Activated gamma-delta T cell treated with anti-CD3 and anti-CD28 coated beads, Interleukin-2, amount 50 U/mL, for 16 hours (primary cell): ENCODE data around the gene RASSF3.

Experiments used
- DNase-seq: peaks from one replicate; pipeline ENCODE4 v3.0.0-alpha.2; 2020; ENCODE audit warnings: low read depth

RASSF3 gene

DNA sequence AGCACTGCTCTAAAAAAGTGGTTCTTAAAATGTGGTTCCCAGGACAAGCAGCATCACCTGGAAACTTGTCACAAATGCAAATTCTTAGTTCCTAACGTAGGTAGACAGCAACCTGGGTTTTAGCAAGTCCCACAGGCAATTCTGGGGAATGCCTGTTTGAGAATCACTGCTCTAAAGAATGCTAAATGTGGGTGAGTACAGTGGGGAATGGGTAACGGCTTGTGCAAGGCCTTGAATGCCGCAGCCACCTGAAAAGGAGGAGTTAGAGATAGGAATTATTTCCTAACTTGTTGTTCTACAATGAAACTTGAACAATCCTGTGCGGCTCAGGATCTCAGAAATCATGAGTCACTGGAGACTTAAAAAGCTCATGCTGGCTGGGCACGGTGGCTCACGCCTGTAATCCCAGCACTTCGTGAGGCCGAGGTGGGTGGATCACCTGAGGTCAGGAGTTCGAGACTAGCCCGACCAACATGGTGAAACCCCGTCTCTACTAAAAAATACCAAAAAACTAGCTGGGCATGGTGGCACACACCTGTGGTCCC, 114.0 kb downstream of the RASSF3 start:
- no peak for DNase-seq

DNA sequence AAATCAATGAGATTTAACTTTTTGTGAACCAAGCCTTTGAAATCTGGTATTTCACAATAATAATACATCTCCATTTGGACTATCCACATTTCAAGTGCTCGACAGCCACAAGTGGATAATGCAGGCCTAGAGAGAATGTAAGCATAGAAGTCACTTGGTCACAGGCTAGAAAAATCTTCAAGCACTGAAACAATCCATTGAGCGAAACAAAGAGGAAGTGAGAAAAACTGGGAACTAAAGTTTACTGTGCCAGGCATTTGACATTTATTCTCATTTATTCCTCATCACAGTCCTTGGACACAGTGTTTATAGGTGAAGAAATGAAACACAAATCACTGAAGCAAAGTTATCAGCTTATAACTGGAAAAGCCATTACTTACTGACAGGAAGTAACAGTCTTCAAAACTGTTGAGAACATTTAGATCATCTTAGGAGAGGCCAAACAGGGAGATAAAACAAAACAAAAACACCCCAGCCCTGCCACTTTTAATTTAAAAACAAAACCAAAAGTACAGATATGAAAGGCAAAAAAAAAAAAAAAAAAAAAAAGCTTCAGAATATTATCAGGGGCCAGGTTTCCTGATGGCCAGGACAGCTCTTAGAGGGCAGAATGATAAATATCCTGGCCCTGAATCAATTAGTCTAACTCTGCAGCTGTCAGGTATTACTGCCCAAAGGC, 119.8 kb downstream of the RASSF3 start:
- DNase-seq: no peak

DNA sequence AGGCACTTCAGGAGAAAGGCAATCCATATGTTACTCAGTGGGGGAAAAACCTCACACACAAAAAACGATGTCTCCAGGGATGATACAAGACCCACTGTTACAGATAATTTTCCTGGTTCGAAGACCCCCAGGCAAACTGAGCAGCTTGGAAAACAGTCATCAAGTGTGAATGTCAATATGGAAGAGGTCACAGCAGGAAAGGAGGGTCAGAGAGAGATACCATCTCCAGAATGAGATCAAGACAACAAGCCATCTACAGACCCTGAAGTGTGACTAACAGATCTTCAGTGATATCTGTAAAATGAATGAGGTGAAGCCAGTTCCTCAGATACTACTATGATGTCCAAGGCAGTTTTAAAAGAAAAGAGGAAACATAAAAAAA, 120.3 kb downstream of the RASSF3 start:
- DNase-seq: no peak

DNA sequence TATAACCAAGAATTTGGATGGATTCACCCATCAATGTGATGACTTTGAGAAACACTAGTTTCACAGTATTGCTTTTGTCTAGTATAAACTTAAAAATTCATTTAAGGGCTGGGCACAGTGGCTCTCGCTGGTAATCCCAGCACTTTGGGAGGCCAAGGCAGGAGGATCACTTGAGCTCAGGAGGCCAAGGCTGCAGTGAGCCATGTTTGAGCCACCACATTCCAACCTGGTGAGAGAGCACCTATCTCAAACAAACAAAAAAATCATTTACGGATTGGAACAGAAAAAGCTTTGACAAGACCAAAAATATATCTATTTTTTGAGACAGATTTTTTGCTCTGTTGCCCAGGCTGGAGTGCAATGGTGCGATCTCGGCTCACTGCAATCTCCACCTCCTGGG, 121.4 kb downstream of the RASSF3 start:
- no peak for DNase-seq

DNA sequence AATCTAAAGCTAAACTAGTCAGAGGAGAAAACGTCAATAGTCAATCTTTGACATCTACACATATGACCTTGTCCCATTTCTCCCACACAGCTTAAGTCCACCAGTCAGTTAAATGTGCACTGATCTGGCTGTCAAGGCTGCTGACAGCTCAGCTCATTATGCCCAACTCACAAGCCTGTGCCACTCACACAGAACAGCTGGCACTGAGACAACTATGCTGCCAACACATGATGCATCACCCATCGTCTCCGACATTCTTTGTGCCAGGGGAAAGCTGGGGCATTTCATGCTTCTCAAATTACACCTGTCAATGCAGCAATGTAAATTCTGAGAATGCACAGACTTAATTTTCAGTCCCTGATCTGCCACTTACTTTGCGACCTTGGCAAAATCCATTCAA, 123.6 kb downstream of the RASSF3 start:
- DNase-seq: no peak

DNA sequence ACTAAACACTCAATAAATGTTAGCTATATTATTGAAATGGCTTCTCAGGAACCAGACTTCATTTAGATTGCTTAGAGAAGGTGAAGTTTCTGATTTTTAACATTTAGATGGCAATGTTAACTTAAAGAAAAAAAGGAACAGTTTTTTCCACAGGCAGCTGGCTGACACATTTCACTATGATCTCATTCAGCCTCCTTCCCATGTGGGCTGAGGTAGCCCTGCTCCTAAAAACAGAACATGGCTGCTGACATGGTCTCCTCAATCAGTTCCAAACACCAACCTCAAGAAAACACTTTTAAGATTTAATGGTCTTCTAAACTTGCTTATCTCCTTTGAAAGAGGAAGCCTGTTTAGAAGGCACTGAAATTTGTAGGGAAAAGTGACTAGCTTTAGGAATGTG, 125.1 kb downstream of the RASSF3 start:
- no peak for DNase-seq

DNA sequence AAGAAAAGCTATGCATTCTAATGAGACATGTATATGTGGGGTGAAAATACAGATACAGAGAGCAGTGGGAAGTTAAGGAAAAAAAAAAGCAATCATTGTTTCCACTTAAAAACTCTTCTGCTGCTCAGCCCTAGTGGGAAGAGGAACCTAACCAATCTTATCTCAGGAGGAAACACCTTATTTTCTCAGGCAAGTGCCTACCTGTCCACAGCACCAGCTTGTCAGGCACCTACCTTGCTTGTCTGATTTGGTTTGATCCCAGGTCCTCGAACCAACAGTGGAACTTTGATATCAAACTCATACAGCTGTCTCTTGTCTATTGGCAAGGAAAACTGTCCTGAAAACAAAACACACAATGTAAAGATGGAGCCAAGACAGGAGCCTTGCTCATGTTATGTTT, 126.5 kb downstream of the RASSF3 start:
- DNase-seq: no peak

DNA sequence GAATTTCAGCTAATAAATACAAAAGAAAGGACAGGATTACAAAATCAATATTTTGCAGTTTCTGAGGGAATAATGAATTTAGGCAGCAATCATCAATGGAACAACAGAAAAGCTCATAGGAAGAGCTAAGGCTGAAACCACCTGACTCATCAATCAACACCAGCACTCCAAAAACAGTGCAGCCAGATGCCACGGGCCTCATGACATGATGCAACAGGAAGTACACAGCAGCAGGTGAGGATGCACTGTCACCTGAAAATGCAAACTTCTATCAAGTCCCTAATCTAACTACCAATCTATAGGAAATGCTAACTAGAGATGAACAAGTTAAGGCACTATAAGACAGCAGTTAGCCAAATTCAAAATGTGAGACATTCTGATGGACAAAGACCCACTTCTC, 127.2 kb downstream of the RASSF3 start:
- no peak for DNase-seq

DNA sequence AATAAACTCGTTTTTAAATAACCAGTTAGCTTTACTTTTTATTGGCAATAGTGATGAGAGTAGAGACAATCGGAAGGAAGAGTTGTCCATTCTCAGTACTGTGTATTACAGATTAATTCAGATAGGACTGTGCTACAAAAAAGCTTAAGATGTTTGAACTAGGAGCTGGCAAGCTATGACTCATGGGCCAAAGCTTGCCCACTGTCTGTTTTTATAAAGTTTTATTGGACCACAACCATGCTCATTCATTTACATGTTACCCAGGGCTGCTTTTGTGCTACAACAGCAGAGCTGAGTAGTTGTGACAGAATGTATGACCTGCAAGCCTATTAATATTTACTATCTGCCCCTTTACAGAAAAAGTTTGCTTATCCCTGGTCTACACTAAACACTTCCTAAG, 129.5 kb downstream of the RASSF3 start:
- no peak for DNase-seq

DNA sequence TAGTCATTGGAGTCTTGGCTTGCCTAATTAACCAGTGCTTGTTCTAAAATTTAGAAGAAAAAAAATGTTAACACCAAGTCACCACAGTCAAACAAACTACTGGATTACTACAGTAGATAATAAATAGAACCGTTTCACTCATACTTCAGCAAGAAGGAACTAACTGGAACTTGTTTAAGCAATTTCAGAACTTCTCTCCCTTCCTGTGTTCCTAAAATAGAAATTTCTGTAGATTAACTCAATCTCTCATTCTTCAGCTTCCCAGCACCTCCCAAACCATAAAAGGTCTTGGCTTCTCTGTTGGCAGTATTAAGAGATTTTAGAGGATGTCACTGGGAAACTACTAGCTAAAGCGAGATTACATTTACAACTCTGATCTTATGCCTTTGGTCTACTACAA, 130.4 kb downstream of the RASSF3 start:
- DNase-seq: no peak

DNA sequence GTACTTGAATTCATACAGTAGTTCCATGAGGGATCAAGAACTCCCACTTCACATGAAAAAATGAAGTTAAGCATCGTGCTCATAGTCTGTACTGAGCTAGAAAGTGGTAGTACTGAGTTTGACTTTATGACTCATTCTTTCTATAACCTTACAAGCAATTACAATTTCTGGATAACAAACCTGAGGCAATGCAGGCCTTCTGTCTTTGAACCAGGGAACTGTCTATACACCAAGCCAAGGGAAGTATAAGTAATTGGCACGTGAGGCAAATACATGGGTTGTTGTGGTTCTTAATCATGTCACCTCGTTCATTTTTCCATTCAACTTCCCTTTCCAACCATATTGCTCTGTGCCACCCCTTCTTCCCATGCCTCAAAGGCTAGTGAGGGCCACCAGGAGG, 132.1 kb downstream of the RASSF3 start:
- no peak for DNase-seq

DNA sequence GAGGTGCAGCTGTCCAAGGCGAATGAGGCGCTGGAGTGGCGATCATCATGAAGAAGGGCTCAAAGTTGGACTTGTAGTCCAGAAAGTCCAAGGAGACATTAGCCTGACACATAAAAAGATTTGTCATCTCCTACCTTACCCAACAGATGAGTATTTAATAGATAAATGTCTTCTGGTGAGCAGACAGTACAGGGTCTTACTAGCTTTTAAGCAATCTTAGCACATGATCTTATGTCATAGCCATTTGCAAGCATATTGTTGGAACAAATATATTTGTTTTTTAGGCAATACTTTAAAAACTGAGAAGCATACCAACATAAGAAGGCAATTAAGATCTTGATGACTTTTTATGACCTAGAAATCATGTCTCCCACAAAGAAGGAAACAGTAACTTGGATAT, 132.9 kb downstream of the RASSF3 start:
- DNase-seq: no peak

DNA sequence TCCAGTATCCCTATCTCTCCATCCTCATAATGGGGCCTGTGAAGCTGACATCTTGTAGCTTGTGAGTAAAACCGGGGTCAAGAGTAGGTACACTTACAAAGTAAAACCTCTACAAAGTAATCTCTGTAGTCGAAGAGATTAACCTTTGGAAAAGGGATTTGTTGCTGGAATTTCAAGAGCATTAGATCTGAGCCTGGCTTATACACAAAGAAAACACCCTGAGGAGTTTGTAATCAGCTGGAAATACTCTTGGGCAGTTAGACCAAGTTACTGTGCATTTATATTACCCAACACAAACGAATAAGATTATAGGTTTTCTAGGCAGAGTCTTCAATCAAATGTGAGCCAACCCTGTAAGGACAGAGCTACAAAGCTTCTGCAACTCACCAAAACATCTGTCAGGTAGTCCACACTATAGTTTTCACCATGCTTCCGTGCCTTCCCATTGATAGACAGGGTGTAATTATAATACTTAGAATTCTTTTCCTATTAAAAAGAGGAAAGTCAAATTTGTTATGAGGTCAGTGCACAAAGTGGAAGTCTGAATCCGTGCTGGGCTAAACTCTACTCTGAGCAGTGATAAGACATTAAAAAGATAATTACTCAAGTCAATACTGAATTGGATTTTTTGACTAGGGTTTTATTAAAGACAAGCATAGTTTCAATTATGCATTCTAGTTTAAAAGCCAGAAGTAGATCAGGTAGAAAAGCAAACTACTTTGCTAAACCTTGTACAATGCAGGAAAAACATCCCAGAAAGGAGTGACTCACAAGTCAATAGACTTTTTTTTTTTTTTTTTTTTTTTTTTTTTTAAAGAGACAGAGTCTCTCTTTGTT, 134.3 kb downstream of the RASSF3 start:
- DNase-seq: no peak

DNA sequence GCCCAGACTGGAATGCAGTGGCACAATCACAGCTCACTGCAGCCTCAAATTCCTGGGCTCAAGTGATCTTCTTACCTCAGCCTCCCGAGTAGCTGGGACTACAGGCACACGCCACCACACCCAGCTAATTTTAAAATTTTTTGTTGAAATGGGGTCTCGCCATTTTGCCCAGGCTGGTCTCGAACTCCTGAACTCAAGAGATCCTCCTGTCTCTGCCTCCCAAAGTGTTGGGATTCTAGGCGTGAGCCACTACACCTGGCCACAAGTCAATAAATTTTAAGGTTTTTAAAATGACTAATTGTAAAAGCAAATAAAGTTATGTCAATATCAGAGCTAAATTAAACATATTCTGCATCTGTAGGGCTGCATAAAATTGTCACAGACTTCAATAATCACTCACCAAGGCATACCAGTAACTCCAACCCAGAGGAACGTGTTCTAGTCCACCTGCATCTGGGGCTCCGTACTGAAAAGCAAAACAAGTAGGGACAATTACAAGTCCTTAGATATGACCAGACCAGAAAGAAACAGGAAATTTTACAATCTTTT, 135.0 kb downstream of the RASSF3 start:
- DNase-seq: no peak

DNA sequence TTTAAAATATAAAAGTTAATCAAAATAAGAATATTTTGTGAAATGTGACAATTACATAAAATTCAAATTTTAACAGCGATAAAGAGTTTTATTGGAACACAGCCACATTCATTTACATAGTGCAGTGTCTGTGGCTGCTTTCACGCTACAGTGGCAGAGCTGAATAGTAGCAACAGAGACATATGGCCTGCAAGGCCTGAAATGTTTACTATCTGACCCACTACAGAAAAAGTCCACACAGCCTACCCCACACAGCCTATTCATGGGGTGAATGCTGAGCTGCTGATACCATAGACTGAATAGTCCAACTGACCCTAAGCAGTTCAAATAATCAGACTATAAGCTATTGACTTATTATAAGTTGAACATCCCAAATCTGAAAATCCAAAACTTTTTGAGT, 135.7 kb downstream of the RASSF3 start:
- DNase-seq: no peak

DNA sequence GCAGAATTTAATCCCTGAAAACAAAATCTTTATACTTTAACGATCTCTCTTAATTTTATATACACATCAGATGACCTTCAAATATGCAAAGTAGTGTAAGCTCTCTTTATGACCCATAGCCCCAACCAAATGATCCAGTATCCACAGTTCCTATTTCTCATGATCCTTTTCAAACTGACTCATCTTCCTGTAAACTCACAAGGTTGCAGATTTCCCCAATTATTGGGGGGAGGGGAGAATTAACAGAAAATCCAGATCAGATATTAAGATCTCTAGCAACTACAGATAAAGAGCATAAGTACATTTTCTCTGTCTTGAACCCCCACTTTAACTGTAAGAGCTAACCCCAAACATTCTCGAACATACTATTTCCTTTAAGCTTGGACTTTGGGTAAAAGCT, 136.4 kb downstream of the RASSF3 start:
- no peak for DNase-seq
